ENCODE measurements around the gene CASK. TPM values are rescaled to one million over a fixed set of nuclear protein-coding genes. Genes with fewer than 3 reads are reported as not detected.

Gene CASK
- total and polyA plus RNA-seq, 4 donors: 3.6 to 14.8 (median 6.2) TPM

DNA sequence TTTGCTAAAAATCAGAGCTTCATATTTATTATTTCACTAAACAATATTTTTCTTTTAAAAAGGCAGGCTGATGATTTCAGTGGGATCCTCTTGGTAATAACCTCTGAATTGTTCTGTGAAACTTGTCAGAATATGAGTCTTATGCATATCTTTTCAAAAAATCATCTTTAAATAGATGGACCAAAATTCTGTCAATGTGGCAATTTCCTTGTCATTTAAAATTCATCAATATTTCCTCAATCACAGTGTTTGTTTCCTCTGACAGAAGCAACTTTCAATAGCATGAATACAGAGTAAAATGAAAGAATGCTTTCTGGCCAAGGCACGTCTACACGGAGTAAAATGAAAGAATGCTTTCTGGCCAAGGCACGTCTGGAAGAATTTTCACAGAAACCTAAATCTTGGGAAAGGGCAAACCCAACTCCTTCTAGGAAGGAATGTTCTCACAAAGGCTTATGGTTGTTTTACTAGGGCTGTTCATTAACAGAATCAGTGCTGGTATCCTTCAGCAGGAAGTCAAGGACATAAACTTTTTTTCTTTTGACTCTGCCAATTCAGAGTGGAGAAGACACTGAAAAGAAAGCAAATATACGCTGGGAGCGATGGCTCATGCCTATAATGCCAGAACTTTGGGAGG is 333.6 kb downstream of the CASK start:
- Histone ChIP-seq H3K36me3 (ENCODE audit: control insufficient read depth in 4 of 4, insufficient read depth in 3 of 4, low read depth in 1 of 4, low read length in 3 of 4) (no peaks in the 10 kb centered on the region), H3K27ac (ENCODE audit: low read depth in 1 of 2, low read length in 2 of 2) (no peak overlapping the region), H3K9me3 (ENCODE audit: control insufficient read depth in 4 of 4, low read length in 3 of 4) (no peaks in the 10 kb centered on the region), H3K27me3 (ENCODE audit: control insufficient read depth in 4 of 4, insufficient read depth in 4 of 4, low read length in 3 of 4) (no peaks in the 10 kb centered on the region), H3K4me3 (ENCODE audit: low read depth in 1 of 3, low read length in 3 of 3) (no peak overlapping the region), H3K9ac (ENCODE audit: low read depth in 1 of 2, low read length in 2 of 2) (no peak overlapping the region), H3K4me1 (ENCODE audit: control insufficient read depth in 4 of 4, insufficient read depth in 4 of 4, low read length in 3 of 4) (no peaks in the 10 kb centered on the region)
- no peak for DNase-seq (ENCODE audit: low spot score)
- TF ChIP-seq GABPA (IDR thresholded peaks at IDR 0.05 in 1 of 2, conservative IDR thresholded peaks at IDR 0.05 in 1 of 2) (no peak), RAD21 (IDR thresholded peaks at IDR 0.05) (no peak), SP1 (IDR thresholded peaks at IDR 0.05) (no peak), FOXA1 (IDR thresholded peaks at IDR 0.05) (no peak), HNF4G (IDR thresholded peaks at IDR 0.05) (no peak), NR2F2 (IDR thresholded peaks at IDR 0.05) (no peak), TAF1 (conservative IDR thresholded peaks at IDR 0.05) (no peak), RXRA (IDR thresholded peaks at IDR 0.05) (no peak), ATF3 (IDR thresholded peaks at IDR 0.05) (no peak)
- TF ChIP-seq, protein P1, sequence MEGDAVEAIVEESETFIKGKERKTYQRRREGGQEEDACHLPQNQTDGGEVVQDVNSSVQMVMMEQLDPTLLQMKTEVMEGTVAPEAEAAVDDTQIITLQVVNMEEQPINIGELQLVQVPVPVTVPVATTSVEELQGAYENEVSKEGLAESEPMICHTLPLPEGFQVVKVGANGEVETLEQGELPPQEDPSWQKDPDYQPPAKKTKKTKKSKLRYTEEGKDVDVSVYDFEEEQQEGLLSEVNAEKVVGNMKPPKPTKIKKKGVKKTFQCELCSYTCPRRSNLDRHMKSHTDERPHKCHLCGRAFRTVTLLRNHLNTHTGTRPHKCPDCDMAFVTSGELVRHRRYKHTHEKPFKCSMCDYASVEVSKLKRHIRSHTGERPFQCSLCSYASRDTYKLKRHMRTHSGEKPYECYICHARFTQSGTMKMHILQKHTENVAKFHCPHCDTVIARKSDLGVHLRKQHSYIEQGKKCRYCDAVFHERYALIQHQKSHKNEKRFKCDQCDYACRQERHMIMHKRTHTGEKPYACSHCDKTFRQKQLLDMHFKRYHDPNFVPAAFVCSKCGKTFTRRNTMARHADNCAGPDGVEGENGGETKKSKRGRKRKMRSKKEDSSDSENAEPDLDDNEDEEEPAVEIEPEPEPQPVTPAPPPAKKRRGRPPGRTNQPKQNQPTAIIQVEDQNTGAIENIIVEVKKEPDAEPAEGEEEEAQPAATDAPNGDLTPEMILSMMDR (IDR thresholded peaks at IDR 0.05; ENCODE audit: low read depth, low read length, missing input control): no peak
- TF ChIP-seq, protein P2, sequence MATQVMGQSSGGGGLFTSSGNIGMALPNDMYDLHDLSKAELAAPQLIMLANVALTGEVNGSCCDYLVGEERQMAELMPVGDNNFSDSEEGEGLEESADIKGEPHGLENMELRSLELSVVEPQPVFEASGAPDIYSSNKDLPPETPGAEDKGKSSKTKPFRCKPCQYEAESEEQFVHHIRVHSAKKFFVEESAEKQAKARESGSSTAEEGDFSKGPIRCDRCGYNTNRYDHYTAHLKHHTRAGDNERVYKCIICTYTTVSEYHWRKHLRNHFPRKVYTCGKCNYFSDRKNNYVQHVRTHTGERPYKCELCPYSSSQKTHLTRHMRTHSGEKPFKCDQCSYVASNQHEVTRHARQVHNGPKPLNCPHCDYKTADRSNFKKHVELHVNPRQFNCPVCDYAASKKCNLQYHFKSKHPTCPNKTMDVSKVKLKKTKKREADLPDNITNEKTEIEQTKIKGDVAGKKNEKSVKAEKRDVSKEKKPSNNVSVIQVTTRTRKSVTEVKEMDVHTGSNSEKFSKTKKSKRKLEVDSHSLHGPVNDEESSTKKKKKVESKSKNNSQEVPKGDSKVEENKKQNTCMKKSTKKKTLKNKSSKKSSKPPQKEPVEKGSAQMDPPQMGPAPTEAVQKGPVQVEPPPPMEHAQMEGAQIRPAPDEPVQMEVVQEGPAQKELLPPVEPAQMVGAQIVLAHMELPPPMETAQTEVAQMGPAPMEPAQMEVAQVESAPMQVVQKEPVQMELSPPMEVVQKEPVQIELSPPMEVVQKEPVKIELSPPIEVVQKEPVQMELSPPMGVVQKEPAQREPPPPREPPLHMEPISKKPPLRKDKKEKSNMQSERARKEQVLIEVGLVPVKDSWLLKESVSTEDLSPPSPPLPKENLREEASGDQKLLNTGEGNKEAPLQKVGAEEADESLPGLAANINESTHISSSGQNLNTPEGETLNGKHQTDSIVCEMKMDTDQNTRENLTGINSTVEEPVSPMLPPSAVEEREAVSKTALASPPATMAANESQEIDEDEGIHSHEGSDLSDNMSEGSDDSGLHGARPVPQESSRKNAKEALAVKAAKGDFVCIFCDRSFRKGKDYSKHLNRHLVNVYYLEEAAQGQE (IDR thresholded peaks at IDR 0.05): no peak
- 51% methylated on average over 5 of the region's 5 CpGs for WGBS

DNA sequence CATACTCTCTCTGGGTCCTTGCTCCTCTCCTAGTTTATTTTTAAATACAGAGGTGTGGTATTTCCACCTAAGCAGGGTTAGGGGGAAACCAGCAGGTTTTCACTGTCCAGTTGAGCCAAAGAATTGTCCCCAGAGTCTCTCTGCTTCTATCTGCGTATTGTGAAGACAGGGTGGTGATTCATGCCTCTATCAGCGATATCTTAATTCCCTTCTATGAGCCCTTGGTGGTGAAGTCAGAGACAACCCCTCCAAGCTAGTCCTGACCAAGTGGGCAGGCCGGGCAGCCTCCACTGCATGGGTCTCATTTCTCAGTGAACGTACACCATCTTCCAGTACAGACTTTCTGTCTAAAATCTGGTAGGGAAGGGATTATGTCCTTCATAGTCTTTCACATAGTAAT is 335.1 kb downstream of the CASK start:
- H3K27me3 ChIP-seq (ENCODE audit: control insufficient read depth in 4 of 4, insufficient read depth in 4 of 4, low read length in 3 of 4): no peaks in the 10 kb centered on the region
- H3K9me3 ChIP-seq (ENCODE audit: control insufficient read depth in 4 of 4, low read length in 3 of 4): no peaks in the 10 kb centered on the region
- H3K4me3 ChIP-seq (ENCODE audit: low read depth in 1 of 3, low read length in 3 of 3): no peak overlapping the region
- H3K4me1 ChIP-seq (ENCODE audit: control insufficient read depth in 4 of 4, insufficient read depth in 4 of 4, low read length in 3 of 4): no peaks in the 10 kb centered on the region
- no peak overlapping the region for H3K9ac ChIP-seq (ENCODE audit: low read depth in 1 of 2, low read length in 2 of 2)
- H3K36me3 ChIP-seq (ENCODE audit: control insufficient read depth in 4 of 4, insufficient read depth in 3 of 4, low read depth in 1 of 4, low read length in 3 of 4): no peaks in the 10 kb centered on the region
- TF ChIP-seq RAD21 (IDR thresholded peaks at IDR 0.05): no peak
- TF ChIP-seq, protein P2 (IDR thresholded peaks at IDR 0.05): no peak
- TF ChIP-seq TAF1 (conservative IDR thresholded peaks at IDR 0.05): no peak
- no peak for TF ChIP-seq SP1 (IDR thresholded peaks at IDR 0.05)
- no peak for TF ChIP-seq GABPA (IDR thresholded peaks at IDR 0.05 in 1 of 2, conservative IDR thresholded peaks at IDR 0.05 in 1 of 2)
- TF ChIP-seq YY1 (IDR thresholded peaks at IDR 0.05): no peak
- no peak for TF ChIP-seq ZBTB33 (IDR thresholded peaks at IDR 0.05)
- TF ChIP-seq, protein P3, sequence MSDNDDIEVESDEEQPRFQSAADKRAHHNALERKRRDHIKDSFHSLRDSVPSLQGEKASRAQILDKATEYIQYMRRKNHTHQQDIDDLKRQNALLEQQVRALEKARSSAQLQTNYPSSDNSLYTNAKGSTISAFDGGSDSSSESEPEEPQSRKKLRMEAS (IDR thresholded peaks at IDR 0.05): no peak
- no peak for TF ChIP-seq RXRA (IDR thresholded peaks at IDR 0.05)
- no peak for TF ChIP-seq NR2F2 (IDR thresholded peaks at IDR 0.05)
- TF ChIP-seq FOXA1 (IDR thresholded peaks at IDR 0.05): no peak
- TF ChIP-seq HNF4A (conservative IDR thresholded peaks at IDR 0.05): no peak
- TF ChIP-seq FOXA2 (IDR thresholded peaks at IDR 0.05): no peak
- TF ChIP-seq EGR1 (IDR thresholded peaks at IDR 0.05; ENCODE audit: low read depth in 2 of 2): no peak
- TF ChIP-seq, protein P1 (IDR thresholded peaks at IDR 0.05; ENCODE audit: low read depth, low read length, missing input control): no peak
- no peak for TF ChIP-seq HNF4G (IDR thresholded peaks at IDR 0.05)
- DNase-seq (ENCODE audit: low spot score): no peak
- WGBS: 97% methylated on average over 4 of the region's 4 CpGs
- no peak overlapping the region for H3K27ac ChIP-seq (ENCODE audit: low read depth in 1 of 2, low read length in 2 of 2)
